HEK293 (cell line): Measurements from ENCODE around the gene CBX2.
A peak's percentile ranks its signal among the peaks of the same experiment; 100 is the strongest.

Experiments used
- CTCF ChIA-PET: fragments of 350-600 bp; formaldehyde crosslinking; extraction: SDS; loops from one replicate; lab custom pipeline; 2021; ENCODE audit warnings: antibody characterized with exemption; lab: Yijun Ruan, JAX
- POLR2A ChIA-PET: fragments of 300-600 bp; formaldehyde crosslinking; extraction: SDS; loops from one replicate; lab custom pipeline; 2020; ENCODE audit warnings: antibody characterized with exemption, inconsistent platforms; lab: Yijun Ruan, JAX
- H3K27ac ChIP-seq: fragments of 200-500 bp; sonication (Bioruptor generic); 2 replicates; pipeline ENCODE4 v1.5.1; 2014; ENCODE audit warnings: low read depth, low read length, control low read depth, inconsistent platforms; ENCODE audit errors: extremely low read depth
- H3K36me3 ChIP-seq, 2 experiments: fragments of 200-500 bp in 1 of 2; sonication (Bioruptor generic) in 1 of 2; 1 replicate in 1 of 2; 2 replicates in 1 of 2; pipeline ENCODE4 v1.5.1; 2014 to 2017; ENCODE audit warnings: inconsistent platforms in 2 of 2, low read length in 2 of 2; ENCODE audit not compliant: control insufficient read depth in 2 of 2, insufficient read depth in 1 of 2
- H3K4me1 ChIP-seq: fragments of 200-500 bp; sonication (Bioruptor generic); 2 replicates; pipeline ENCODE4 v1.5.1; 2014; ENCODE audit warnings: mild to moderate bottlenecking, low read length, inconsistent platforms; ENCODE audit not compliant: control insufficient read depth, insufficient read depth
- H3K4me3 ChIP-seq: 2 replicates; pipeline ENCODE4 v1.5.1; 2011; ENCODE audit warnings: low read depth, mild to moderate bottlenecking, control low read depth, low read length, moderate library complexity
- H3K9me3 ChIP-seq: fragments of 200-500 bp; sonication (Bioruptor generic); 2 replicates; pipeline ENCODE4 v1.5.1; 2014; ENCODE audit warnings: low read depth, low read length, inconsistent platforms; ENCODE audit not compliant: control insufficient read depth, insufficient read depth
- ELK4 ChIP-seq: IDR thresholded peaks from 2 replicates; pipeline ENCODE4 v1.6.1; 2011; ENCODE audit warnings: mild to moderate bottlenecking, low read depth, low read length, borderline replicate concordance
- HOXC10 ChIP-seq: sonication (generic); formaldehyde crosslinking; IDR thresholded peaks from 2 replicates; pipeline ENCODE4 v1.8.1; 2023; ENCODE audit warnings: mild to moderate bottlenecking, missing genetic modification reagents
- OSR2 ChIP-seq: fragments of 450-650 bp; formaldehyde crosslinking; IDR thresholded peaks from 2 replicates; pipeline ENCODE4 v1.5.1; 2016; ENCODE audit warnings: missing biosample characterization, missing genetic modification characterization
- REST ChIP-seq: fragments of 450-650 bp; formaldehyde crosslinking; IDR thresholded peaks from 2 replicates; pipeline ENCODE4 v1.5.1; 2016; ENCODE audit warnings: missing biosample characterization, missing genetic modification characterization
- ZBTB17 ChIP-seq: fragments of 450-650 bp; formaldehyde crosslinking; IDR thresholded peaks from 2 replicates; pipeline ENCODE4 v1.5.1; 2016; ENCODE audit warnings: missing biosample characterization, missing genetic modification characterization
- ZBTB48 ChIP-seq: fragments of 450-650 bp; formaldehyde crosslinking; IDR thresholded peaks from 2 replicates; pipeline ENCODE4 v1.5.1; 2016; ENCODE audit warnings: missing biosample characterization, missing genetic modification characterization
- ZEB2 ChIP-seq: fragments of 450-650 bp; formaldehyde crosslinking; IDR thresholded peaks from 2 replicates; pipeline ENCODE4 v1.5.1; 2016; ENCODE audit warnings: missing biosample characterization, missing genetic modification characterization
- ZNF146 ChIP-seq: fragments of 450-650 bp; formaldehyde crosslinking; IDR thresholded peaks from 2 replicates; pipeline ENCODE4 v1.5.1; 2016; ENCODE audit warnings: missing biosample characterization, missing genetic modification characterization
- ZNF221 ChIP-seq: fragments of 450-650 bp; formaldehyde crosslinking; IDR thresholded peaks from 2 replicates; pipeline ENCODE4 v1.5.1; 2017; ENCODE audit warnings: missing biosample characterization, missing genetic modification characterization, borderline replicate concordance
- ZNF223 ChIP-seq: fragments of 450-650 bp; formaldehyde crosslinking; IDR thresholded peaks from 2 replicates; pipeline ENCODE4 v1.5.1; 2016; ENCODE audit warnings: missing biosample characterization, missing genetic modification characterization
- ZNF274 ChIP-seq, 2 experiments: fragments of 200-500 bp in 1 of 2; fragments of 450-650 bp in 1 of 2; sonication (Bioruptor generic) in 1 of 2; formaldehyde crosslinking in 1 of 2; IDR thresholded peaks; 2 replicates each; pipeline versions ENCODE4 v1.5.1 to v1.6.1; 2014 to 2016; ENCODE audit warnings: borderline replicate concordance in 1 of 2, inconsistent platforms in 1 of 2, low read length in 1 of 2, missing biosample characterization in 1 of 2, missing genetic modification characterization in 1 of 2
- ZNF341 ChIP-seq: fragments of 450-650 bp; formaldehyde crosslinking; IDR thresholded peaks from 2 replicates; pipeline ENCODE4; 2016; ENCODE audit warnings: low read depth, missing biosample characterization, missing genetic modification characterization
- ZNF530 ChIP-seq: fragments of 450-650 bp; formaldehyde crosslinking; IDR thresholded peaks from 2 replicates; pipeline ENCODE4 v1.5.1; 2016; ENCODE audit warnings: low read depth, missing biosample characterization, missing genetic modification characterization
- ZNF580 ChIP-seq: fragments of 450-650 bp; formaldehyde crosslinking; IDR thresholded peaks from 2 replicates; pipeline ENCODE4 v1.5.1; 2016; ENCODE audit warnings: missing biosample characterization, missing genetic modification characterization
- ZNF585B ChIP-seq: fragments of 450-650 bp; formaldehyde crosslinking; IDR thresholded peaks from 2 replicates; pipeline ENCODE4 v1.5.1; 2016; ENCODE audit warnings: missing biosample characterization, missing genetic modification characterization
- ZNF692 ChIP-seq: fragments of 450-650 bp; formaldehyde crosslinking; IDR thresholded peaks from 2 replicates; pipeline ENCODE4 v1.5.1; 2016; ENCODE audit warnings: missing biosample characterization, missing genetic modification characterization
- ZNF792 ChIP-seq: fragments of 450-650 bp; formaldehyde crosslinking; IDR thresholded peaks from 2 replicates; pipeline ENCODE4 v1.5.1; 2016; ENCODE audit warnings: missing biosample characterization, missing genetic modification characterization
- ZSCAN18 ChIP-seq: fragments of 450-650 bp; formaldehyde crosslinking; IDR thresholded peaks from 2 replicates; pipeline ENCODE4 v1.5.1; 2016; ENCODE audit warnings: missing biosample characterization, missing genetic modification characterization

CBX2 gene

GRCh38 chr17:79749958-79750357 lies 28.0 kb upstream of the CBX2 start:
- ChIA-PET CTCF (interaction anchor here (0.8 to 2.4 kb wide), 5 partner anchors 8 to 220 kb away, joined by 3 to 9 read pairs (median 3); no protein-coding TSS in a partner anchor), POLR2A (interaction anchor here (0.7 kb wide), 1 partner anchor 77 kb away, joined by 3 read pairs; no protein-coding TSS in a partner anchor)
- Histone ChIP-seq H3K9me3 (no peaks in the 10 kb centered on the region), H3K4me3 (no peak overlapping the region), H3K36me3 (no peaks in the 10 kb centered on the region), H3K27ac (0 out of 2 replicates have a peak overlapping the region, but pooled peaks have one; percentile 3), H3K4me1 (peaks cover 11% of the 10 kb centered on the region)
- TF ChIP-seq OSR2 (tag by site-specific recombination), result no peak
- peak; percentile 67 for TF ChIP-seq ZNF341 (tag by site-specific recombination)
- no peak for TF ChIP-seq ZSCAN18
- no peak for TF ChIP-seq ZEB2 (tag by site-specific recombination)

GRCh38 chr17:79750650-79751545 lies 27.1 kb upstream of the CBX2 start:
- TF ChIP-seq ELK4, result no peak
- TF ChIP-seq HOXC10 (CRISPR knock-in tag), result no peak
- no peak for TF ChIP-seq ZBTB48 (tag by site-specific recombination)
- no peak for TF ChIP-seq ZNF792 (tag by site-specific recombination)
- no peak for TF ChIP-seq ZNF585B (tag by site-specific recombination)
- no peak for TF ChIP-seq ZNF274 (IDR thresholded peaks at IDR 0.05; ENCODE audit: low read length)
- no peak for TF ChIP-seq ZNF274 (tag by site-specific recombination; IDR thresholded peaks at IDR 0.05; ENCODE audit: borderline replicate concordance)
- TF ChIP-seq ZNF146 (tag by site-specific recombination), result peak; percentile 99
- no peak for TF ChIP-seq REST (tag by site-specific recombination)
- TF ChIP-seq ZNF580, result 0 out of 2 replicates have a peak, but pooled peaks have one; percentile 36
- TF ChIP-seq ZNF221, result no peak
- no peak for TF ChIP-seq ZNF223 (tag by site-specific recombination)
- TF ChIP-seq ZNF530 (tag by site-specific recombination), result no peak
- no peak for TF ChIP-seq ZNF692 (tag by site-specific recombination)
- TF ChIP-seq ZBTB17 (tag by site-specific recombination), result no peak
- CTCF ChIA-PET, result interaction anchor here (0.7 to 2.4 kb wide), 3 partner anchors 9 to 60 kb away, joined by 3 to 9 read pairs (median 4); no protein-coding TSS in a partner anchor
- H3K27ac ChIP-seq, result no peak overlapping the region
- H3K36me3 ChIP-seq, result no peaks in the 10 kb centered on the region
- no peak overlapping the region for H3K4me3 ChIP-seq
- H3K9me3 ChIP-seq, result no peaks in the 10 kb centered on the region
- H3K4me1 ChIP-seq, result peaks cover 11% of the 10 kb centered on the region
- POLR2A ChIA-PET, result interaction anchor here (0.7 to 1.3 kb wide), 3 partner anchors 9 to 78 kb away, joined by 3 read pairs; no protein-coding TSS in a partner anchor
